ENCODE measurements around the gene CFAP45.

DNA sequence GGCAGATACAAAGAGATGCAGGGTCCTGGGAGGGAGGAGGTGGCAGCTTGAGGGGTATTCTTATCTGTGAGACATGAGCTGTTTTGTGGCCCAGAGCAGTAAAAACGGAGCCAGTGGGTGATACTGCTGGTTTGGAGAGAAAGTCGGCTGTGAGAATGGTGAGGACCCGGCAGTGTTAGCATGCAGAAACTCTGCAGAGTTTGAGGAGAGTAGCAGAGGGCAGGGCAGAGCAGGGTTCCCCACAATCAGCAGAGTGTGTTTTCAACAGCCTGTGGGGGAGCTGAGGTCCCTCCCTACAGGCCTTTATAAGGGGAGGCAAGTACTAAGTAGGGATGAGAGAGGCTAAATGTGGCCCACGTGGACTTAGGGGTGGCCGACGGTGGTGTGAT lies 72.9 kb downstream of the CFAP45 start:
- TF ChIP-seq, protein P1, sequence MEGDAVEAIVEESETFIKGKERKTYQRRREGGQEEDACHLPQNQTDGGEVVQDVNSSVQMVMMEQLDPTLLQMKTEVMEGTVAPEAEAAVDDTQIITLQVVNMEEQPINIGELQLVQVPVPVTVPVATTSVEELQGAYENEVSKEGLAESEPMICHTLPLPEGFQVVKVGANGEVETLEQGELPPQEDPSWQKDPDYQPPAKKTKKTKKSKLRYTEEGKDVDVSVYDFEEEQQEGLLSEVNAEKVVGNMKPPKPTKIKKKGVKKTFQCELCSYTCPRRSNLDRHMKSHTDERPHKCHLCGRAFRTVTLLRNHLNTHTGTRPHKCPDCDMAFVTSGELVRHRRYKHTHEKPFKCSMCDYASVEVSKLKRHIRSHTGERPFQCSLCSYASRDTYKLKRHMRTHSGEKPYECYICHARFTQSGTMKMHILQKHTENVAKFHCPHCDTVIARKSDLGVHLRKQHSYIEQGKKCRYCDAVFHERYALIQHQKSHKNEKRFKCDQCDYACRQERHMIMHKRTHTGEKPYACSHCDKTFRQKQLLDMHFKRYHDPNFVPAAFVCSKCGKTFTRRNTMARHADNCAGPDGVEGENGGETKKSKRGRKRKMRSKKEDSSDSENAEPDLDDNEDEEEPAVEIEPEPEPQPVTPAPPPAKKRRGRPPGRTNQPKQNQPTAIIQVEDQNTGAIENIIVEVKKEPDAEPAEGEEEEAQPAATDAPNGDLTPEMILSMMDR (IDR thresholded peaks at IDR 0.05), result no peak
- no peak for TF ChIP-seq POLR2A (IDR thresholded peaks at IDR 0.05)
